IMR-90 (cell line): ENCODE measurements around the gene FEZF2. TPM values are rescaled to one million over a fixed set of nuclear protein-coding genes. Genes with fewer than 3 reads are reported as not detected.

Experiments
- ATAC-seq: fragments of 200-7000 bp; cut with Tn5 transposase; 2 replicates; pipeline ENCODE4 v1.9.1; 2020; ENCODE audit warnings: low read depth, mild to moderate bottlenecking, moderate library complexity
- BruUV-seq: library from RNA; stranded (reverse); fragments of 400-500 nt; replicated peaks from 2 replicates; lab custom pipeline; 2021; lab: Mats Ljungman, UMichigan
- CTCF ChIA-PET: fragments of 300-600 bp; formaldehyde crosslinking; extraction: SDS; loops from one replicate; lab custom pipeline; 2021; ENCODE audit warnings: antibody characterized with exemption; lab: Yijun Ruan, JAX
- POLR2A ChIA-PET: fragments of 300-600 bp; sonication (Branson Sonifier 250); formaldehyde crosslinking; loops from one replicate; lab custom pipeline; 2022; ENCODE audit warnings: antibody characterized with exemption; ENCODE audit not compliant: unreplicated experiment; lab: Charles Lee
- DNase-seq: peaks from one replicate; pipeline ENCODE4 v3.0.0; 2013
- H2AFZ ChIP-seq: replicated peaks from 2 replicates; pipeline ENCODE3; 2013; ENCODE audit warnings: low read length, mild to moderate bottlenecking; ENCODE audit not compliant: poor library complexity
- H2AK5ac ChIP-seq: 2 replicates; pipeline ENCODE4 v1.6.1; 2013; ENCODE audit warnings: low read depth, low read length, inconsistent platforms
- H2AK9ac ChIP-seq: replicated peaks from 2 replicates; pipeline ENCODE3; 2013; ENCODE audit warnings: mild to moderate bottlenecking, low read depth, low read length, moderate library complexity; ENCODE audit not compliant: poor library complexity
- H2BK120ac ChIP-seq: 2 replicates; pipeline ENCODE4 v1.6.1; 2013; ENCODE audit warnings: low read depth, low read length, inconsistent platforms
- H2BK15ac ChIP-seq: 3 replicates; pipeline ENCODE4 v1.6.1; 2013; ENCODE audit warnings: low read depth, low read length, inconsistent platforms
- H2BK20ac ChIP-seq: 2 replicates; pipeline ENCODE4 v1.6.1; 2013; ENCODE audit warnings: low read depth, mild to moderate bottlenecking, inconsistent platforms, low read length, moderate library complexity
- H2BK5ac ChIP-seq: 2 replicates; pipeline ENCODE4 v1.6.1; 2013; ENCODE audit warnings: mild to moderate bottlenecking, low read depth, low read length, inconsistent platforms; ENCODE audit not compliant: poor library complexity, severe bottlenecking
- H3K14ac ChIP-seq: replicated peaks from 2 replicates; pipeline ENCODE4 v1.6.1; 2013; ENCODE audit warnings: low read depth, low read length, inconsistent platforms
- H3K18ac ChIP-seq: 2 replicates; pipeline ENCODE4 v1.6.1; 2013; ENCODE audit warnings: low read depth, low read length, control low read depth
- H3K23ac ChIP-seq: 2 replicates; pipeline ENCODE4 v1.6.1; 2013; ENCODE audit warnings: low read depth, low read length, inconsistent platforms
- H3K27ac ChIP-seq: 2 replicates; pipeline ENCODE4 v1.5.1; 2013; ENCODE audit warnings: mild to moderate bottlenecking, control low read depth, low read length; ENCODE audit not compliant: insufficient read depth
- H3K27me3 ChIP-seq: 2 replicates; pipeline ENCODE4 v1.6.1; 2013; ENCODE audit warnings: low read length; ENCODE audit not compliant: control insufficient read depth, insufficient read depth
- H3K36me3 ChIP-seq: 2 replicates; pipeline ENCODE4 v1.6.1; 2013; ENCODE audit warnings: low read length, mixed read lengths; ENCODE audit not compliant: control insufficient read depth, insufficient read depth
- H3K4ac ChIP-seq: 2 replicates; pipeline ENCODE4 v1.6.1; 2013; ENCODE audit warnings: low read depth, low read length, inconsistent platforms
- H3K4me1 ChIP-seq: 2 replicates; pipeline ENCODE4 v1.6.1; 2013; ENCODE audit warnings: low read length, mixed read lengths; ENCODE audit not compliant: control insufficient read depth, insufficient read depth
- H3K4me2 ChIP-seq: 2 replicates; pipeline ENCODE4 v1.6.1; 2013; ENCODE audit warnings: low read depth, mild to moderate bottlenecking, control low read depth, low read length, moderate library complexity
- H3K4me3 ChIP-seq: 2 replicates; pipeline ENCODE4 v1.5.1; 2013; ENCODE audit warnings: low read depth, mild to moderate bottlenecking, control low read depth, low read length, moderate library complexity; ENCODE audit not compliant: insufficient read depth
- H3K56ac ChIP-seq: 2 replicates; pipeline ENCODE4 v1.6.1; 2013; ENCODE audit warnings: low read length, inconsistent platforms; ENCODE audit not compliant: insufficient read depth; ENCODE audit errors: extremely low read depth
- H3K79me1 ChIP-seq, 2 experiments: 2 replicates each; pipeline ENCODE4 v1.6.1; 2013; ENCODE audit warnings: low read length in 2 of 2, inconsistent platforms in 1 of 2, low read depth in 1 of 2
- H3K9ac ChIP-seq: 2 replicates; pipeline ENCODE4 v1.6.1; 2013; ENCODE audit warnings: low read depth, low read length, control low read depth
- H3K9me1 ChIP-seq: 2 replicates; pipeline ENCODE4 v1.6.1; 2013; ENCODE audit warnings: low read length, inconsistent platforms; ENCODE audit not compliant: insufficient read depth
- H3K9me3 ChIP-seq: 2 replicates; pipeline ENCODE4 v1.6.1; 2013; ENCODE audit warnings: low read length; ENCODE audit not compliant: control insufficient read depth, insufficient read depth
- H4K20me1 ChIP-seq: 2 replicates; pipeline ENCODE4 v1.6.1; 2013; ENCODE audit warnings: low read length, inconsistent platforms; ENCODE audit not compliant: insufficient read depth
- H4K5ac ChIP-seq: 2 replicates; pipeline ENCODE4 v1.6.1; 2013; ENCODE audit warnings: mild to moderate bottlenecking, low read depth, low read length, control low read depth
- H4K8ac ChIP-seq, 2 experiments: 2 replicates each; pipeline ENCODE4 v1.6.1; 2013; ENCODE audit warnings: low read depth in 2 of 2, low read length in 2 of 2, control low read depth in 1 of 2, inconsistent platforms in 1 of 2
- H4K91ac ChIP-seq: 2 replicates; pipeline ENCODE4 v1.6.1; 2013; ENCODE audit warnings: low read depth, low read length, inconsistent platforms; ENCODE audit not compliant: insufficient read depth
- NFE2L2 ChIP-seq: fragments of 150-350 bp; IDR thresholded peaks from 2 replicates; pipeline ENCODE4 v1.6.1; 2016; ENCODE audit warnings: low read depth, mild to moderate bottlenecking, low read length
- WGBS, 2 experiments: methylation state at CpG; one replicate each; pipeline versions ENCODE4 v1.1.5 to v1.1.7; 2013; ENCODE audit warnings: missing lambda C conversion rate in 2 of 2; ENCODE audit not compliant: insufficient read length in 1 of 2; ENCODE audit errors: extremely low coverage in 2 of 2; 5-methylcytosine and 5-hydroxymethylcytosine counted together
- dilution Hi-C: fragments of 300-500 bp; cut with HindIII; formaldehyde crosslinking; loops from one replicate; pipeline ENCODE4 v1.14.3; 2018; ENCODE audit warnings: low sequenced_read_pairs; ENCODE audit not compliant: unreplicated experiment
- in situ Hi-C: fragments of 300-500 bp; cut with MboI; formaldehyde crosslinking; loops from 3 replicates; pipeline ENCODE4 v1.14.3; 2019; ENCODE audit warnings: low sequenced_read_pairs, inconsistent platforms, mixed read lengths
- intact Hi-C: fragments of 100-400 bp; cut with micrococcal nuclease; formaldehyde crosslinking; loops from 2 replicates; pipeline ENCODE4 v1.10.0; 2022
- polyA plus RNA-seq, 3 experiments: library from polyadenylated mRNA; depleted of rRNA; stranded (reverse); fragments of >200 nt; gene quantifications; 2 replicates each; pipeline ENCODE4 v1.2.3, GENCODE V29; 2012; ENCODE audit warnings: low replicate concordance in 1 of 3
- total RNA-seq: library from RNA; depleted of rRNA; stranded (reverse); fragments of >200 nt; gene quantifications from 2 replicates; pipeline ENCODE4 v1.2.3, GENCODE V29; 2012

The FEZF2 gene
- total and polyA plus RNA-seq, 2 of the 4 experiments (the other 2 are of a cell fraction), result not detected

DNA sequence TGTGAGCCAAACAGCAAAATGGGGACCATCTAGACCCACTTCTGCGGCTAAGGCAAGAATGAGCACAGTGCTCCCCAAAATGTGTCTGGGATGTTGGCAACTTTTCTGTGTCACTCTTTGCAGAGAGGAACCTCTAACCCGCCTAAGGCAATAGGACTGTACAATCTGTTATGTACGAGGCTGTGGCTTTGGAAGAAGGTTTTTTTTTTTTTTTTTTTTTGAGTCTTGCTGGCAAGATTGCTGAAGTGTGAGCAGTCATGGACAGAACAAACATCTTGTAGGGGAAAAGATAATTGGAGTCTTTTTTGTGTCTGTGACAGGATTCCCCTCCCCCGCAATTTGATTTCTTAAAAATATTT lies 7.2 kb downstream of the FEZF2 start:
- ATAC-seq, result no peak
- no CpG with 5 or more reads among the region's 4 CpGs for WGBS, 2 experiments
- in situ Hi-C loops, result no loop called here

More for the DNA sequence above, 7.2 kb downstream of the FEZF2 start:
- no peak overlapping the region for H3K23ac ChIP-seq
- dilution Hi-C loops, result no loop called here
- no peak overlapping the region for H3K4me2 ChIP-seq
- H3K9me1 ChIP-seq, result no peaks in the 10 kb centered on the region
- H2BK5ac ChIP-seq, result no peak overlapping the region
- no peak overlapping the region for H2BK20ac ChIP-seq
- H4K5ac ChIP-seq, result no peak overlapping the region
- H3K9ac ChIP-seq, result no peak overlapping the region
- no peak overlapping the region for H3K18ac ChIP-seq
- ChIA-PET POLR2A (no interaction called here), CTCF (interaction anchor here (0.6 kb wide), 1 partner anchor 258 kb away, joined by 3 read pairs; no protein-coding TSS in a partner anchor)
- peaks cover 56% of the 10 kb centered on the region for H3K27me3 ChIP-seq
- H3K79me1 ChIP-seq, result no peaks in the 10 kb centered on the region
- H2BK120ac ChIP-seq, result no peak overlapping the region
- no peak overlapping the region for H2BK15ac ChIP-seq
- DNase-seq, result no peak
- no peaks in the 10 kb centered on the region for H3K4me1 ChIP-seq
- H4K20me1 ChIP-seq, result no peaks in the 10 kb centered on the region
- no peak for TF ChIP-seq NFE2L2
- no peak overlapping the region for H2AFZ ChIP-seq
- H3K56ac ChIP-seq, result no peak overlapping the region
- H3K36me3 ChIP-seq, result no peaks in the 10 kb centered on the region
- H3K4ac ChIP-seq, result no peak overlapping the region
- no peak overlapping the region for H3K27ac ChIP-seq
- no TSS peak for BruUV-seq
- H3K14ac ChIP-seq, result no peak overlapping the region
- no peak overlapping the region for H2AK5ac ChIP-seq
- H2AK9ac ChIP-seq, result no peak overlapping the region
- no peak overlapping the region for H4K8ac ChIP-seq
- peaks cover 5% of the 10 kb centered on the region; the same call in 1 of the 2 replicates for H3K9me3 ChIP-seq
- no peak overlapping the region for H3K4me3 ChIP-seq
- no peak overlapping the region for H4K91ac ChIP-seq
- intact Hi-C loops, result no loop called here
